Omental fat pad (tissue), 4 donors: ENCODE measurements around the gene MBLAC1. TPM values are rescaled to one million over a fixed set of nuclear protein-coding genes. Genes with fewer than 3 reads are reported as not detected.

ENCODE experiments used
- ATAC-seq: fragments of 150-250 bp; one replicate; pipeline ENCODE4 v1.9.1; 2016; ENCODE audit warnings: mild to moderate bottlenecking, moderate library complexity; ENCODE audit not compliant: low FRiP score
- DNase-seq: peaks from one replicate; pipeline ENCODE4 v3.0.0-alpha.2; 2019; ENCODE audit warnings: low spot score
- total RNA-seq, 4 donors: library from RNA; depleted of rRNA; stranded (reverse); fragments of >200 nt; gene quantifications; one replicate each; pipeline ENCODE4 v1.1.0, GENCODE V29; 2016
- TF ChIP-seq, protein P1 (sequence below), 3 donors: fragments of 450-650 bp; IDR thresholded peaks; one replicate each; pipeline ENCODE4 v1.5.1; 2016 to 2017; ENCODE audit warnings: antibody characterized with exemption in 3 of 3, mild to moderate bottlenecking in 3 of 3, moderate library complexity in 2 of 3

Gene MBLAC1
- total RNA-seq, 4 donors from 2014 or later: 1.3 to 2.9 (median 1.7) TPM

DNA sequence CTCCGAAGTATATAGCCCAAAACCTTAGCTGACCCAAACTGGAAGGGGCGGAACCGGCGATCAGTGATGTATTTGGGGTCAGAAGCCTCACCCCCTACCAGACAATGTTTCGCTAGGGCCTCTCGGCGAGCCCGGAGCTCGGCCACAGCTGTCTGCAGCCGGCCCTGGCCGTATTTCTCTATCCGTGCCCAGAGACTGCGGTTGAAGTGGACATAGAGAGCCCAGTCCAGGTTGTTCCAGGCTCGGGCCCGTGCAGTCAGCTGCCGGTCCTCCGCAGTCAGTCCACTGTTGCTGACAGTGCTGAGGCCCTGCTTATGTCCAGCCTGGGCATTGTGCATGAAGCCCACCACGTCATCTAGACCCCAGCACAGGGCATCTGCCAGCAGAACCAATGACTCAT is 33.3 kb downstream of the MBLAC1 start:
- no peak for DNase-seq
- TF ChIP-seq, protein P1, sequence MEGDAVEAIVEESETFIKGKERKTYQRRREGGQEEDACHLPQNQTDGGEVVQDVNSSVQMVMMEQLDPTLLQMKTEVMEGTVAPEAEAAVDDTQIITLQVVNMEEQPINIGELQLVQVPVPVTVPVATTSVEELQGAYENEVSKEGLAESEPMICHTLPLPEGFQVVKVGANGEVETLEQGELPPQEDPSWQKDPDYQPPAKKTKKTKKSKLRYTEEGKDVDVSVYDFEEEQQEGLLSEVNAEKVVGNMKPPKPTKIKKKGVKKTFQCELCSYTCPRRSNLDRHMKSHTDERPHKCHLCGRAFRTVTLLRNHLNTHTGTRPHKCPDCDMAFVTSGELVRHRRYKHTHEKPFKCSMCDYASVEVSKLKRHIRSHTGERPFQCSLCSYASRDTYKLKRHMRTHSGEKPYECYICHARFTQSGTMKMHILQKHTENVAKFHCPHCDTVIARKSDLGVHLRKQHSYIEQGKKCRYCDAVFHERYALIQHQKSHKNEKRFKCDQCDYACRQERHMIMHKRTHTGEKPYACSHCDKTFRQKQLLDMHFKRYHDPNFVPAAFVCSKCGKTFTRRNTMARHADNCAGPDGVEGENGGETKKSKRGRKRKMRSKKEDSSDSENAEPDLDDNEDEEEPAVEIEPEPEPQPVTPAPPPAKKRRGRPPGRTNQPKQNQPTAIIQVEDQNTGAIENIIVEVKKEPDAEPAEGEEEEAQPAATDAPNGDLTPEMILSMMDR (IDR thresholded peaks at IDR 0.05): no peak

DNA sequence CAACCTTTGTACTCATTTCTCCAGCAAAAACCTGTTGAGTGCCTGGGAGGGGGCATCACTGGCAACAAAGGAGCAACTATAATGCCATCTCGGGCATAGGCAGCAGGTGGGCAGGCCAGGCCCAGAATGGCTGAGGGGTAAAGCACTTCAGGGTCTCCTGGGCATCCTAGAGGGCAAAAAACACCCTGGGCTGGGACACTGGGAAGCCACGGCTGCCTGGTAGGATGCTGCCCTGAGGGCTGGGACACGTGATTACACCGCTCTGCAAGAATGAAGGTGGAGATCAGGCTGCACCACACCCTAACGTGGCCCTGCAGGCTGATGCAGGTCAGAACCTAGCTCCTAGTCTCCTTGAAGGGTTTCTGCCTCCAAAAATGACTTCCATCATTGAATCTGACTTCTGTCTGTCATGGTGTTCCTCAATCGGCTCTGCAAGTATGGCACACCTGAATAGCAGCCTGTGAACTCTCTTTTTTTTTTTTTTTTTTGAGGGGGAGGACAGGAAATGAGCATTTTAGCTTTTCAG is 36.3 kb downstream of the MBLAC1 start:
- ATAC-seq (no peak), DNase-seq (no peak)
- TF ChIP-seq, protein P1 (IDR thresholded peaks at IDR 0.05): no peak

More for the DNA sequence above, 33.3 kb downstream of the MBLAC1 start:
- no peak for ATAC-seq

DNA sequence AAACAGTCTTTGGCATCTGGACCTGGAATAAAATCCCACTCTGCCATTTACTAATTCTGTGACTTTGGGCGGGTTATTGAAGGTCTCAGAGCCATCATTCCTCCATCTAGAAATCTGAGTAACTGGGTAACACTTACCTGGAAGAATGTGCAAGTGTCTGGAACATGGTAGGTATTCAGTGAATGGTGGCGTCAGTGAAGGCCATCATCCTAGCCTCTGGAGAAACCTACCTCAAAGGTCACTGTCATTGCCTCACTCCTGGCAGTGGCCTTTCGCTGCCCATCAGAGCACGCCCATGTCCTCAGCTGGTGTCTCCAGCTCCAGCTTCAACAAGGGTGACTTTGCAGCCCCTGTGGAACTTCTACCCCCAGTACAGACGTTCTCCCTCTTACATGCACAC is 37.1 kb downstream of the MBLAC1 start:
- DNase-seq (no peak), ATAC-seq (no peak)
- TF ChIP-seq, protein P1 (IDR thresholded peaks at IDR 0.05): no peak

DNA sequence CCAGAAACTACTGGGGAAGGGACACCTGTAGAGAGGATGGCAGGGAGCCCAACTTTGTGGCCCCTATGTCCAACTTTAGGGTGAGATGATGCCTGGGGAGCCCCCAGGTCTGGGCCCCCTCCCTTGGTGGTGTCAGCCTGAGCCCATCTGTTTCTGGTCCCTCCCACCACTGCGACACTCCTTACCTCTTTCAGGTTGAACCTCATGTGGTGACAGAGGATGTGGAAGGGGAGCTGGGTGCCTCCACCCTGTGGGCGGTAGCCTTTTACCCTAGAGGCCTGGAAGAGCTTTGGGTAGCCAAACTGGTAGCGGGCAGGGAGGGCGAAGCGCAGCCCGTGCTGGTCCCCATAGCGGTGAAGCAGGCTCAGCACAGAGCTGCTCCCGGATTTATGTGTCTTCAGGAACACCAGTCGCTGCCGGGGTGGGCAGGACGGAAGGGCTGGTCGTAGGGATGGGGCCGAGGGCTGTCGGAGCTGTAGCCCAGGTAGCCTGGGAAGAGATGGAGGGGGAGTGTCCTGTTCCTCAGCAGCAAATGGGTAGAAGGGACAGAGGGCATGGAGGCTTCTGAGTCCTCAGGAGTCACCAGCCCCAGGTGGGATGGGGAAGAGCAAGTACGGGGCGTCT is 39.7 kb downstream of the MBLAC1 start:
- no peak for ATAC-seq
- DNase-seq: no peak
- TF ChIP-seq, protein P1 (IDR thresholded peaks at IDR 0.05): no peak

DNA sequence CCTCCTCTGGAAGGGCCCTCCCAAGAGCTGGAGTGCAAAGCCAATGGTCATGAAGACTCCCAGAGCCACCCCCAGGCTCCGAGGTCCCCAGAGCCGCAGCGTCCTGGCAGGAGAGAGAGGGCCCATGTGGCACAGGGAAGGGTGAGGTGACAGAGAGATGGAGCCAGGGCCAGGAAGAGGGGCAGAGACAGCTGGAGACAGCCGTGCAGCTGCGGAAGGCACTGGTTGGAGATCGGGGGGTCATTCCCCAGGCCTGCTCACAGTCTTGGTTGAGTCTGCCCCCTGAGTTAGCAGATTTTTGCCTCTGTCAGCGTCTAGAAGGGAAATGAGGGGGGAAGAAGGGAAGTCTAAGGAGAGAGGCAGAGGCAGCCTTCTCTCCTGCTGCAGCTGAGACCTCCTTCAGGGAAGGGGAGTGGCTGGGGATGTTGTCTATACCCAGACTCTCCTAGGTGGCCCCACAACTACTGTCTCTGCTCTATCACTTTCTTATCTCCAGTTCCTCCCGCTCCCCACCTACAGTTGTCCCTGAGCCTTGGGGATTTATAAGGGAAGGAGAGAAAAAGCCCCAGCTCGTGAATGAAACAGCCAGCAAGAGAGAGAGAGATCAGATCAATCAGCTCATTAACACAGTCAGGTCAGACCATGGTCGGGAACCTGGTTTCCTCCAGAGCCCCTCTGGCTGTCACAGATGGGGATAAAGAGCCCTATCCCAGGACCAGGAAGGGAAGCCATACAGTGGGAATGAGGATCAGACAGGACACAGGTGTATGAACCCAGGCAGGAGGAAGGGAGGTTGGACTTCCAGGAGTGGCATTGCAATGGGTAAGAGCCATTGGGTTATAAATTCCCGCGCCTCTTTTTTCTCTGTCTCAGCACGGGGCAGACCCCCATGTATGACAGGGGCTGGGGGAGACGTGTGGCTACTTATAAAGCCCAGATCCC is 40.5 kb downstream of the MBLAC1 start:
- ATAC-seq (no peak), DNase-seq (no peak)
- TF ChIP-seq, protein P1 (IDR thresholded peaks at IDR 0.05): no peak

DNA sequence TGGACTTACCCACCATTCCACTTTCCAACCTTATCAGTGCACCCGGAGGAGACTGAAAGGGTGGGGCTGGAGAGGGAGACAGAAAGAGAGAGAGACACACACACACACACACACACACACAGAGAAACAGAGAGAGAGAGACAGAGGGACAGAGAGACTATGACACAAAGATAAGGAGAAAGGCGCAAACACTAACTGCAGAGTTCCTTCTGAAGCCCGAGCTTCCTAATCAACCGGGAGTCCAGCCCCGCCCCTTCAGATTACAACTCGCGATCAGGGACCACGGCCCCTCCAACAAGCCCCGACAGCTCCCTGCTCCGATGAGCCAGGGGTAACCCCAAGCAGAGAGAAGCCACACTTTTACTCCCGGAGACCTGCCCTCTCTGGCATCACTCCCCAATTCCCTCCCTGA is 41.2 kb downstream of the MBLAC1 start:
- TF ChIP-seq, protein P1 (IDR thresholded peaks at IDR 0.05): no peak
- DNase-seq: no peak
- ATAC-seq: no peak
